Measurements from ENCODE around the gene CFAP97D2.
"Not testable (repeated sequence)": the region's sequence is repeated elsewhere in the genome, so short reads cannot be mapped to it uniquely, and the experiment has no call there.

Gene CFAP97D2

GRCh38 chr13:114144606-114145244 is 34.3 kb upstream of the CFAP97D2 start:
- Histone ChIP-seq H3K27ac (ENCODE audit: low read depth, low read length, severe bottlenecking) (no peak overlapping the region), H3K36me3 (ENCODE audit: control insufficient read depth, insufficient read depth, low read length) (no peaks in the 10 kb centered on the region), H3K4me1 (ENCODE audit: control insufficient read depth, insufficient read depth, low read length, poor library complexity, severe bottlenecking) (peaks cover 2% of the 10 kb centered on the region), H3K4me3 (ENCODE audit: extremely low read depth, insufficient read depth, low read length, poor library complexity, severe bottlenecking) (no peak overlapping the region), H3K9me3 (ENCODE audit: control insufficient read depth, low read length) (no peaks in the 10 kb centered on the region)
- 89 to 93% methylated on average over 15 to 17 of the region's 17 CpGs for WGBS, 2 experiments (ENCODE audit: insufficient coverage in 2 of 2)

GRCh38 chr13:114145256-114145655 is 33.8 kb upstream of the CFAP97D2 start:
- no peaks in the 10 kb centered on the region for H3K36me3 ChIP-seq (ENCODE audit: control insufficient read depth, insufficient read depth, low read length)
- no peaks in the 10 kb centered on the region for H3K9me3 ChIP-seq (ENCODE audit: control insufficient read depth, low read length)
- WGBS, 2 experiments (ENCODE audit: insufficient coverage in 2 of 2), result 63 to 74% methylated on average over 2 to 3 of the region's 3 CpGs
- no peak overlapping the region for H3K27ac ChIP-seq (ENCODE audit: low read depth, low read length, severe bottlenecking)
- H3K4me1 ChIP-seq (ENCODE audit: control insufficient read depth, insufficient read depth, low read length, poor library complexity, severe bottlenecking), result peaks cover 2% of the 10 kb centered on the region
- no peak overlapping the region for H3K4me3 ChIP-seq (ENCODE audit: extremely low read depth, insufficient read depth, low read length, poor library complexity, severe bottlenecking)

GRCh38 chr13:114145722-114146121 is 33.3 kb upstream of the CFAP97D2 start:
- WGBS, 2 experiments (ENCODE audit: insufficient coverage in 2 of 2), result 93% methylated on average over 11 to 14 of the region's 14 CpGs
- Histone ChIP-seq H3K36me3 (ENCODE audit: control insufficient read depth, insufficient read depth, low read length) (no peaks in the 10 kb centered on the region), H3K9me3 (ENCODE audit: control insufficient read depth, low read length) (no peaks in the 10 kb centered on the region), H3K27ac (ENCODE audit: low read depth, low read length, severe bottlenecking) (no peak overlapping the region), H3K4me3 (ENCODE audit: extremely low read depth, insufficient read depth, low read length, poor library complexity, severe bottlenecking) (no peak overlapping the region), H3K4me1 (ENCODE audit: control insufficient read depth, insufficient read depth, low read length, poor library complexity, severe bottlenecking) (peaks cover 2% of the 10 kb centered on the region)

- H3K36me3 ChIP-seq (ENCODE audit: control insufficient read depth, insufficient read depth, low read length), result no peaks in the 10 kb centered on the region
- WGBS, 2 experiments (ENCODE audit: insufficient coverage in 2 of 2), result 92 to 94% methylated on average over 10 to 14 of the region's 14 CpGs
Observed at GRCh38 chr13:114146173-114146572, 32.9 kb upstream of the CFAP97D2 start.

GRCh38 chr13:114146629-114147028 is 32.4 kb upstream of the CFAP97D2 start:
- Histone ChIP-seq H3K27ac (ENCODE audit: low read depth, low read length, severe bottlenecking) (no peak overlapping the region), H3K4me1 (ENCODE audit: control insufficient read depth, insufficient read depth, low read length, poor library complexity, severe bottlenecking) (peaks cover 2% of the 10 kb centered on the region), H3K4me3 (ENCODE audit: extremely low read depth, insufficient read depth, low read length, poor library complexity, severe bottlenecking) (no peak overlapping the region), H3K9me3 (ENCODE audit: control insufficient read depth, low read length) (no peaks in the 10 kb centered on the region), H3K36me3 (ENCODE audit: control insufficient read depth, insufficient read depth, low read length) (no peaks in the 10 kb centered on the region)
- 44 to 57% methylated on average over 8 to 10 of the region's 10 CpGs for whole genome bisulfite sequencing, 2 experiments (ENCODE audit: insufficient coverage in 2 of 2)

More at GRCh38 chr13:114146173-114146572, 32.9 kb upstream of the CFAP97D2 start:
- Histone ChIP-seq H3K27ac (ENCODE audit: low read depth, low read length, severe bottlenecking) (no peak overlapping the region), H3K4me1 (ENCODE audit: control insufficient read depth, insufficient read depth, low read length, poor library complexity, severe bottlenecking) (peaks cover 2% of the 10 kb centered on the region), H3K4me3 (ENCODE audit: extremely low read depth, insufficient read depth, low read length, poor library complexity, severe bottlenecking) (no peak overlapping the region), H3K9me3 (ENCODE audit: control insufficient read depth, low read length) (no peaks in the 10 kb centered on the region)

- no peak overlapping the region for H3K27ac ChIP-seq (ENCODE audit: low read depth, low read length, severe bottlenecking)
- peaks cover 2% of the 10 kb centered on the region for H3K4me1 ChIP-seq (ENCODE audit: control insufficient read depth, insufficient read depth, low read length, poor library complexity, severe bottlenecking)
- WGBS, 2 experiments (ENCODE audit: insufficient coverage in 2 of 2), result 89 to 91% methylated on average over 9 to 10 of the region's 22 CpGs
- H3K4me3 ChIP-seq (ENCODE audit: extremely low read depth, insufficient read depth, low read length, poor library complexity, severe bottlenecking), result no peak overlapping the region
- no peaks in the 10 kb centered on the region for H3K36me3 ChIP-seq (ENCODE audit: control insufficient read depth, insufficient read depth, low read length)
- H3K9me3 ChIP-seq (ENCODE audit: control insufficient read depth, low read length), result no peaks in the 10 kb centered on the region
Observed at GRCh38 chr13:114147803-114148520, 31.1 kb upstream of the CFAP97D2 start.

DNA sequence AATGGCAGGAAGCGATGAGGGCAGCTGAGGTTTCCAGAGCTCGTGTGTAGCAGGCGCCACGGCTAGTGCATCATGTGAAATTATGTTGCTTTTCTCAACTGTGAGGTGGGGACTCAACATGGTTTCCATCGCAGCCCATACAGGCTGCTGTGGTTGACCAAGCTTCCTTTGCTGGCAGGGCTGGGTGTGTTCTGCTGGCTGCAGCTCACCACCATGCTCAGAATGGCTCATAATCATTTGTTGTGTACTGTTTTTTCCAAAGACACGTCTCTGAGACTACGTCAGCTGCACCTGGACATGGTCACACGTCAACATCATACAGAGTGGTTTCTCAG is 30.6 kb upstream of the CFAP97D2 start:
- Histone ChIP-seq H3K9me3 (ENCODE audit: control insufficient read depth, low read length) (no peaks in the 10 kb centered on the region), H3K4me3 (ENCODE audit: extremely low read depth, insufficient read depth, low read length, poor library complexity, severe bottlenecking) (no peak overlapping the region), H3K36me3 (ENCODE audit: control insufficient read depth, insufficient read depth, low read length) (no peaks in the 10 kb centered on the region), H3K4me1 (ENCODE audit: control insufficient read depth, insufficient read depth, low read length, poor library complexity, severe bottlenecking) (peaks cover 2% of the 10 kb centered on the region), H3K27ac (ENCODE audit: low read depth, low read length, severe bottlenecking) (no peak overlapping the region)
- 95 to 98% methylated on average over 7 to 8 of the region's 8 CpGs for WGBS, 2 experiments (ENCODE audit: insufficient coverage in 2 of 2)

- not testable (repeated sequence) for H3K9me3 ChIP-seq (ENCODE audit: control insufficient read depth, low read length); H3K4me1 ChIP-seq (ENCODE audit: control insufficient read depth, insufficient read depth, low read length, poor library complexity, severe bottlenecking); H3K27ac ChIP-seq (ENCODE audit: low read depth, low read length, severe bottlenecking); H3K4me3 ChIP-seq (ENCODE audit: extremely low read depth, insufficient read depth, low read length, poor library complexity, severe bottlenecking); H3K36me3 ChIP-seq (ENCODE audit: control insufficient read depth, insufficient read depth, low read length)
- WGBS, 2 experiments (ENCODE audit: insufficient coverage in 2 of 2), result 92 to 96% methylated on average over 16 of the region's 19 CpGs
Observed at GRCh38 chr13:114148886-114149285, 30.2 kb upstream of the CFAP97D2 start.

GRCh38 chr13:114149774-114150740 is 29.0 kb upstream of the CFAP97D2 start:
- no peak overlapping the region for H3K4me3 ChIP-seq (ENCODE audit: extremely low read depth, insufficient read depth, low read length, poor library complexity, severe bottlenecking)
- no peak overlapping the region for H3K27ac ChIP-seq (ENCODE audit: low read depth, low read length, severe bottlenecking)
- no peaks in the 10 kb centered on the region for H3K36me3 ChIP-seq (ENCODE audit: control insufficient read depth, insufficient read depth, low read length)
- no peaks in the 10 kb centered on the region for H3K9me3 ChIP-seq (ENCODE audit: control insufficient read depth, low read length)
- H3K4me1 ChIP-seq (ENCODE audit: control insufficient read depth, insufficient read depth, low read length, poor library complexity, severe bottlenecking), result no peaks in the 10 kb centered on the region
- 90 to 92% methylated on average over 10 of the region's 12 CpGs for WGBS, 2 experiments (ENCODE audit: insufficient coverage in 2 of 2)

GRCh38 chr13:114151031-114151430 is 28.0 kb upstream of the CFAP97D2 start:
- no peak overlapping the region for H3K27ac ChIP-seq (ENCODE audit: low read depth, low read length, severe bottlenecking)
- H3K9me3 ChIP-seq (ENCODE audit: control insufficient read depth, low read length), result no peaks in the 10 kb centered on the region
- H3K4me1 ChIP-seq (ENCODE audit: control insufficient read depth, insufficient read depth, low read length, poor library complexity, severe bottlenecking), result no peaks in the 10 kb centered on the region
- no peaks in the 10 kb centered on the region for H3K36me3 ChIP-seq (ENCODE audit: control insufficient read depth, insufficient read depth, low read length)
- 88 to 90% methylated on average over 8 to 10 of the region's 10 CpGs for WGBS, 2 experiments (ENCODE audit: insufficient coverage in 2 of 2)
- no peak overlapping the region for H3K4me3 ChIP-seq (ENCODE audit: extremely low read depth, insufficient read depth, low read length, poor library complexity, severe bottlenecking)
